ENCODE measurements around the gene PYCARD.

- no peak for TF ChIP-seq GATA2 (IDR thresholded peaks at IDR 0.05; ENCODE audit: low read depth, low read length)
- TF ChIP-seq GATA3 (IDR thresholded peaks at IDR 0.05; ENCODE audit: low read depth, low read length) = no peak
Observed at GRCh38 chr16:31213342-31213741, 10.8 kb upstream of the PYCARD start.

Data from SH-SY5Y (cell line).